LNCAP (cell line): ENCODE results near the gene IL17RA.

ENCODE experiments used
- CTCF ChIP-seq: fragments of 450-650 bp; IDR thresholded peaks from 2 replicates; pipeline ENCODE4 v1.5.1; 2017; ENCODE audit warnings: mild to moderate bottlenecking

Gene IL17RA

GRCh38 chr22:17121233-17122195, 36.7 kb downstream of the IL17RA start, which contains the start of gene TMEM121B:
Gene TMEM121B (minus strand): TSS chr22:17121360. CDS start chr22:17121127, 233 bp downstream.
- TF ChIP-seq CTCF, result no peak

DNA sequence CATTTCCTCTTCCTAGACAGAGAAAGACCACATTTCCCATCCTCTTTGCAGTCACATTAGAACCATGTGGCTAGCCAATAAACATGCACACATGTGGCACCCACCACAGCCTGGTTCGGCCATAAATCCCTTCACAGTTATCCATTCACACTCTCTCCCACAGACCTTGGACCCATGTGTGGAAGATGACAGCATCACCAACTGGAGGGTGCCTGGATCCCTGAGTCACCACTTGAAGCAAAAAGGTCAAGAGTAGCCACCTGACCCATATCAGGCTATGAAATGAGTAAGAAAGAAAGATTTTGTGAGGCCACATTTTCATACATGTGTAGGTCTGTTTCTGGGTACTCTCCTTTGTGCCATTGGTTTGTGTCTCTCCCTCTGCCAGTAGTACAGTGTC, 45.4 kb downstream of the IL17RA start:
- no peak for TF ChIP-seq CTCF

DNA sequence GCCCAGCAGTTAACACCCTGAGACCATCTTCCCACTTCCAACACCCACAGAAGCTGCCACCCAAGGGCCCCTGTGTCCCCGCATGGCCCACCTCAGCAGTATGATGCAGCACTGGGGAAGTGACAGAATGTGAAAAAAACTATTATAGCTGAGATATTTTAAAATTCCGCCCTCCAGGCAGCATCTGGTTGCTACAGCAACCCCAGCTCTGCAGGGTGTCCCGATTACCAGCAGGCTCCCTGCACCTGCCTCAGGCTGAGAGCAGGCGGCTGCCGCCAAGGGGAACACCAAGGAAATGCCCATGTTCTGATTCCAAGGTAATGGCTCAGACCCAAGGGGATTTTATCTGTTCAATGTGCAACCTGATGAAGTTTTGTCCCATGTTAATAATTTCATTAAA, 46.9 kb downstream of the IL17RA start:
- no peak for TF ChIP-seq CTCF

DNA sequence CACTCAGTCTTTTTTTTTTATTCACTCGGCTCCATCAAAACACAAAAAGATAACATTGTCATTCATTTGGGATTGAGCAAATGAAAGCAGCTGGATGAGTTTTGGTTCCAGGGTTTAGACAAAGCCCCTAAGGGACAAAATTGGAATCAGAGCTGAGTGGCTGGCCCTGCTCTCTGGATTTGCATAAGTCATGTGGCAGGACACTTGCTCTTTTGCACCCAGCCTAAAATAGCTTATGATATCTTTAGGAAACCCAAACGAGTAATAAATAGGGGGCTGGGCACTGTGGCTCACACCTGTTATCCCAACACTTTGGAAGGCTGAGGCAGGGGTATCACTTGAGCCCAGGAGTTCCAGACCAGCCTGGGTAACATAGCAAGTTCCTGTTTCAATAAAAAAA, 47.3 kb downstream of the IL17RA start:
- TF ChIP-seq CTCF, result no peak

GRCh38 chr22:17133137-17133536, 48.3 kb downstream of the IL17RA start:
- no peak for TF ChIP-seq CTCF

- no peak for TF ChIP-seq CTCF
Measured at GRCh38 chr22:17135153-17135760, 50.5 kb downstream of the IL17RA start.

DNA sequence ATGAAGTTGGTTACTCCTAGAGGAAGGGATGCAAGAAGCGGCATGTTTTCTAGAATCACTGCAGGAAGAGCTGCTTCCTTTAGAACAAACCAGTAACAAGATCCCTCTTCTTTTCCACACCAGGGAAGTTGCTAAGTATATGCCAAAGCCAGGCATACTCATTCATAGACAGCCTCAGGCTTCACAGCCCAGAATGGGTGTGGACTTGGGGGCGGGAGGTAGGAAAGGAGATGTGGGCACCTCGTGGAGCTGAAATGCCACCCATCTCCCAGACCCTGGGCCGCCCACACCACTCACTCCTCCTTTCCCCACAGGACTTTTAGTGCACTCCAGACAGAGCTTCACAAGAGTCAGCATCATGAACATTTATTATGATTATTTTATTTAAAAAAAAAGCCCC, 52.4 kb downstream of the IL17RA start:
- no peak for TF ChIP-seq CTCF
